GM19467 (cell line): ENCODE measurements around the gene ALDH7A1.

Experiments
- ATAC-seq: cut with Tn5 transposase; IDR thresholded peaks from one replicate; pipeline ENCODE4 v1.9.1; 2021; ENCODE audit warnings: mild to moderate bottlenecking, moderate library complexity; ENCODE audit not compliant: unreplicated experiment

ALDH7A1 gene

GRCh38 chr5:126512451-126512850, 82.6 kb downstream of the ALDH7A1 start:
- no peak for ATAC-seq

GRCh38 chr5:126511961-126512360, 83.1 kb downstream of the ALDH7A1 start:
- no peak for ATAC-seq

- ATAC-seq: no peak
Observed at GRCh38 chr5:126509339-126509738, 85.7 kb downstream of the ALDH7A1 start.

DNA sequence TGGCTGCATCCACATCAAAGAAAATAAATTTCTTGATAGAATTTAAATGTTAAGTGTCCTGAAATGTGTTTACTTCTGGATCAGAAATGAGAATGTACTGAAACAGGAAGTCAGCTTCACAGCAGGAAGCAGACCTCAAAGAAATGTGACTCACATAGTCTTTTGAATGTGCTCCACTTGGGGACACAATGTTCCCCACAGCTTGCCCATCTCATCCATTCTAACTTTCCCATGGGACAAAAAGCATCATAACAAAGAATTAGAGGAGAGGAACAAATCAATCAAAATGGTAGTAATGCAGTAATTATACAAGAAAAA, 86.1 kb downstream of the ALDH7A1 start:
- no peak for ATAC-seq

GRCh38 chr5:126508251-126508961, 86.6 kb downstream of the ALDH7A1 start:
- ATAC-seq: no peak

DNA sequence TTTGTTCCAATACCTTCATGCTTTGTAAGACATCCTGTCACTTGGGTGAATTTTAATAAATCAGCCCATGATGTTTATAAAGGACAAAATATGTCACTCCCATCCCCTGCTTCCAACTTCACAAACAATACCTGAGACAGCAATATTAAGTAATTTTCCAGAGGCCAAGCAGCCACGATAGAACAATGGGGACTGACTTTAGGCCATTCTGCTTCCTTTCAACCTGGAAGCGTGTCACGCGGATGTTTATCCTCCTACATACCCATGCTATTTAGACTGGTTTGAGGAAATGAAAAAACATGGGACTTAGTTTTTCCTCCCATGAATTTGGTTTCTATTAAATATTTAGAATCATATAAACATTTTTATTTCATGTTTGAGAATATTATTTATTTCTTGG, 88.9 kb downstream of the ALDH7A1 start:
- ATAC-seq: no peak

DNA sequence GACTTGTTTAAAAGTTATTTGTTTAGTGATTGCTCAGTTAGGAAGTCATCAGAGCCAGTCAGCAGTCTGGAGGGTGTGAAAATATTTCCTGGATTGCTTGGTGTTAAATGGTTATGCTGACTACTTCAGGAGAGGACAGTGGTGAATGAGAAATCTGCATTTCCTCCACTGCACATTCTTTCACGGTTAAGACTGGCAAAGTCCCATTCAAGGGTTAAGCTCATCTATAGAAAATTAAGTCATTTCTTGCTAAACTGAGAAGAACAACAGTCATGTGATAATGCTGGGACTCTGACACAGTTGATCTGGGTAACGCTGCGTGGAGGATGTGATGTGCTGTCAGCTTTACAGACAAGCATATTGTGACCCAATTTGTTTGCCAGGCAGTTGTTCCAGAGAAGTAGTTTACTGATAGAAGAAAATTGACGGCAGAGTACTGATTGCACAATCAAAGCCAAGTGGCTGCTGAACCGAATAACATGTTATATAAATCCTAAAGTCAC, 91.4 kb downstream of the ALDH7A1 start:
- no peak for ATAC-seq

GRCh38 chr5:126501448-126501847, 93.6 kb downstream of the ALDH7A1 start:
- ATAC-seq: no peak

- ATAC-seq: peak; percentile 71
Observed at GRCh38 chr5:126499853-126500342, 95.1 kb downstream of the ALDH7A1 start.

DNA sequence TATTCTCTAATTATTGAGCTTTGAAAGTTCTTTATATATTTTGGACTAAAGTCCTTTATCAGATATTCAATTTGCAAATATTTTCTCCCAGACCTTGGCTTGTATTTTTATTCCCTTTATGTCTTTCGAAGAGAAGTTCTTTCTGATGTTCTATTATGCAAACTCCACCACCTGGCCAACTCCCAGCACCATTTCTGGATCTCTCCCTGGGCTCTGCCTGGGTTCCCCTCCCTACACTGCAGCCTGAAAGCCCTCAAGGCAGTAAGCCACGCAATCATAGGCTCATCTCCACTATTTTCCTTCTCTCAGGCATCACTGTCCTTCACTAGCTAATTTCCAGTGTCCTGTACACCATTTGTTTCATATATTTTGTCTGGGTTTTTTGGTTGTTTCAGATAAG, 95.7 kb downstream of the ALDH7A1 start:
- ATAC-seq: no peak

GRCh38 chr5:126497506-126497905, 97.5 kb downstream of the ALDH7A1 start:
- no peak for ATAC-seq

- ATAC-seq: no peak
Observed at GRCh38 chr5:126494393-126494792, 100.6 kb downstream of the ALDH7A1 start.

DNA sequence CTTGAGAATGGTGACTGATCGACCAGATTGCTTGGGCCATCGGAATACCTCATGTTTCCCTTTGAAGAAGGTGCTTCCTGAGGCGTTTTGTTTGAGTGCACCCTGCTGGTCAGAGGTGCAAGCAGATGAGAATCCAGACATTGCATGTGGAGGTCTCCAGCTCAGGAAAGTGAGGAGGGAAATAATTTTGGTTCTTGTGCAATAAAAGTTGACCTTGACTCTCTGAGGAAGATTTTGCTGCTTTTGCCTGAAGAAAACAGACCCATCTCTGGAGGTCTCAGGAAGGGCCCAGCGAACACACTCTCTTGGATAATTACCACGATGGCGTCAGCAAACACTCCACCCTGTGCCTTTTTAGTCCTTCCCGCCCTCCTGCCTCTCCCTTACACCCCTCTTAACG, 102.1 kb downstream of the ALDH7A1 start:
- no peak for ATAC-seq

DNA sequence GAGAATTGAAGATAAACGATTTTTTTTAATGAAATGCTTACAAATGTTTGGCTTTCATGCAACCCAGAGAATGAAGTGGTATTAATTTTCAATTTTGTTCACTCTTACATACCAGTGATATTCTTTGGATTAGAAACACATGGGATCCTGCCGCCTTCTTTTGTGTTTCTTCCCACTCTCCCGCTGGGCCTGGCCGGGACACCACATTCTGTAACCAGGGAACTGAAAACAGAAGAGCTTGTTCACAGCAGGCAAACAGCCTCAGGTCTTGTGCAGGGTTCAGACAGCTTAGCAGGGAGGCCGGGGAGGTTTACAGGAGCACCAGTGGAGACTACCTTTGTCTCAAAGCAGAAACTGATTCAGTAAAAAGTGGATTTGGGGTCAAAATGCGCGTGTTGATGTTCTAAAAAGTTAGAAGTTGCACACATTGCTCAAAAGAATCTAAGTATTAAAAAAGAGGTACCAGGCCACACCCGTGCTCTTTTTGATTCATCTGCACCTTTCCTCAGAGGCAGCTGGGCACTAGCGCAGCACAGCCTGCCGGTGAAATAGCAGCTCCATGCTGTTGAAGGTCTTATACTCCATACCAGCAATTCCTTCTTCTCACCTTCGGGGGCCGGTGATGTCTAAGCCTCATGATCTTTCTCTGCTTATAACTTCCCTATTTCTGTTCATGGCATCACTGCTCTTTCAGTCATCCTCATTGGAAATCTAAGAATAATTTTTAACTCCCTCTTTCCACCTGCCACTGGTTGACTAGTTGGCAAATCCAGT, 104.7 kb downstream of the ALDH7A1 start:
- ATAC-seq: no peak

GRCh38 chr5:126488443-126489065, 106.5 kb downstream of the ALDH7A1 start:
- no peak for ATAC-seq

DNA sequence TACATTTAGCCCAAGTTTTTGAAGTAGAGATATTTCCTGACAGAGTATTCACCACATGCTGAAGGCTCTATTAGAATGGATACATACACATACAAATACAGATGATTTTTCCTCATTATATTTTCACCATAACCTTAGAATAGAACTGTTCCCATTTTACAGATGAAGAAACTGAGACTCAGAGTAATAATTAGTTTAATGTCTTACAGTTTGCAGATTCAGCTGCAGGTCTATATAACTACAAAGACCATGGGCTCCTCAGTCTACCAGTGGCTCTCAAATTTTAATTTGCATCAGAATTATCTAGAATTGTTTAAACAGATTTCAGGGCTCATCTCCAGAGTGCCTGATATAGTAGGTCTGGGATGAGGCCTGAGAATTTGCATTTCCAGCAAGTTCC, 107.4 kb downstream of the ALDH7A1 start:
- ATAC-seq: no peak

GRCh38 chr5:126486332-126486731, 108.7 kb downstream of the ALDH7A1 start:
- no peak for ATAC-seq

- ATAC-seq: no peak
Observed at GRCh38 chr5:126484253-126484652, 110.8 kb downstream of the ALDH7A1 start.

DNA sequence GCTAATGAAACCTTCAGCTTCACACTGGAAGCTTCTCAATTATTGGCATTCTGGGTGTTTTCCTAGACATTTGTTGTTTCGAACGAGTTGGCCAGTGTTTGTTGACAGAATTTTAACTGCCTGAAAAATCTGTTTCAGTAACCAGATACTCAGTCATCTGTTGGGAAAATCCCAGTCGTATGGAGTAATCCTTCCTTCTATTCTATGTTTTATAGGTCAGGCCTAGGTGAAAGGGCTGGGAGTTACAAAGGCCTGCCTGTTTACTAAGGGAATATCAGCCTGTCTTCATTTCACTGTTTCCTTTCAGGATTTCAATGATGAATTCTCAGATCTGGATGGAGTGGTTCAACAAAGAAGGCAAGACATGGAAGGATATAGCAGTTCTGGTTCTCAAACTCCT, 111.9 kb downstream of the ALDH7A1 start:
- ATAC-seq: no peak

DNA sequence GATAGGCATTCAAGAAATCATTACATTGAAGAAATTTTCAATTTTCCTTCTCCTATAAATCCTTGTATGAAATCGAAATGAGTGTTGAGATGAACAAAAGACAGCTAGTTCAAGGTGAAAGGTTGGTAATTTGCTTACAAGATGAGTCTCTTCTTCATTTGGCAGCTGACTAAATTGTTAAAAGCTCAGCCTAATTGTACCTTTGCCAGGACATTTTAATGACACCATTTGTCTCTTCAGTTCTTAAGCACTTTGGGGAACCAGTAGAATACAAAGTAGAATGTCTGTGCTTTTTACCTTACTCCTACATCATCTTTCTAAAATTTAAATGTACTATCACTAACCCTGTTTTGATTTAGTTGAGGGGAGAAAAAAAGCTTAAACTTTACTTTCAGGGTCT, 112.4 kb downstream of the ALDH7A1 start:
- no peak for ATAC-seq

DNA sequence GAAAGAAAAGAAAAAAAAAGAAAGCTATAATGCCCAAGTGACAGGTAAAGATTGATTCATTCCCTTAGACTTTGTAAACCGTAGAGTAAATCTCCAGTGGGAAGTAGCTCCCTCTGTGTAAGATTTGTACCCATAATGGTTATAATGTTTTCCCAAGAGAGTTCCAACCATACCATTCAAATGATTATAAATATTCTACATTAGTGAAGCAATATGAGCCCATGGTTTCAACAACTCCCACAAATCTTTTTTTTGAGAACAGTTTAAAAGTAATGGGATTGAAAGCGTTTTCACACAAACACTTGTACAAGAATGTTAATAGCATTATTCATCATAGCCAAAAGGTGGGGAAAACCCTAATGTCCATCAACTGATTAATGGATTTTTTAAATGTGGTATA, 113.8 kb downstream of the ALDH7A1 start:
- ATAC-seq: no peak
